Erythroblast (primary cell): Measurements from ENCODE around the gene PGAM5.

Experiments
- GATA1 ChIP-seq: IDR thresholded peaks from 2 replicates; pipeline ENCODE4 v1.6.1; 2011; ENCODE audit warnings: low read depth, mild to moderate bottlenecking, control low read depth, low read length, moderate library complexity
- POLR2A ChIP-seq: IDR thresholded peaks from 2 replicates; pipeline ENCODE4 v1.6.1; 2011; ENCODE audit warnings: mild to moderate bottlenecking, low read length

GRCh38 chr12:132677492-132677891 lies 33.1 kb upstream of the PGAM5 start:
- no peak for TF ChIP-seq POLR2A
- TF ChIP-seq GATA1, result no peak
